Fibroblast of lung (primary cell): ENCODE measurements around the gene CCDC51.

ENCODE experiments used
- CTCF ChIP-seq, 2 donors: IDR thresholded peaks in 1 of 2; conservative IDR thresholded peaks in 1 of 2; 1 replicate in 1 of 2; 2 replicates in 1 of 2; pipeline ENCODE4 v1.5.1; 2011 to 2012; ENCODE audit warnings: low read length in 2 of 2, control low read depth in 1 of 2, inconsistent platforms in 1 of 2, low read depth in 1 of 2, mild to moderate bottlenecking in 1 of 2
- EZH2 ChIP-seq: IDR thresholded peaks from 2 replicates; pipeline ENCODE4 v1.5.1; 2012; ENCODE audit warnings: low read length, control low read depth, mild to moderate bottlenecking; ENCODE audit errors: missing control alignments

GRCh38 chr3:48433472-48434118 lies 6.3 kb downstream of the CCDC51 start:
- TF ChIP-seq CTCF (conservative IDR thresholded peaks at IDR 0.05 in 1 of 2, IDR thresholded peaks at IDR 0.05 in 1 of 2; ENCODE audit: low read depth in 1 of 2, low read length in 2 of 2) (no peak), EZH2 (no peak)
